Stimulated activated CD4-positive, alpha-beta T cell treated with anti-CD3 and anti-CD28 coated beads, Interleukin-4, amount 100 ng/mL, for 1 hour (primary cell): ENCODE results near the gene RRP8.

Experiments used
- DNase-seq: peaks from one replicate; pipeline ENCODE4 v3.0.0-alpha.2; 2020

RRP8 gene

GRCh38 chr11:6603287-6604080 lies at the start of gene RRP8, which contains the start of gene ILK:
Gene RRP8 (minus strand): TSS chr11:6603616. CDS start chr11:6603502, 114 bp downstream.
Gene ILK (plus strand): TSS chr11:6603774. CDS start chr11:6604272, 498 bp downstream.
- peak; percentile 86 for DNase-seq

- DNase-seq = no peak
Observed at GRCh38 chr11:6653097-6653496, 49.7 kb upstream of the RRP8 start.

GRCh38 chr11:6652182-6652581 lies 48.8 kb upstream of the RRP8 start:
- no peak for DNase-seq

GRCh38 chr11:6650980-6651379 lies 47.6 kb upstream of the RRP8 start:
- DNase-seq = peak; percentile 18

- no peak for DNase-seq
Observed at GRCh38 chr11:6650104-6650503, 46.7 kb upstream of the RRP8 start.

- DNase-seq = no peak
Observed at GRCh38 chr11:6648501-6648900, 45.1 kb upstream of the RRP8 start.

- DNase-seq = no peak
Observed at GRCh38 chr11:6647836-6648235, 44.4 kb upstream of the RRP8 start.

GRCh38 chr11:6646918-6647679 lies 43.7 kb upstream of the RRP8 start:
- peak; percentile 25 for DNase-seq

GRCh38 chr11:6646576-6646917 lies 43.1 kb upstream of the RRP8 start:
- DNase-seq = no peak

GRCh38 chr11:6646071-6646470 lies 42.7 kb upstream of the RRP8 start:
- no peak for DNase-seq

- no peak for DNase-seq
Observed at GRCh38 chr11:6642957-6643356, 39.5 kb upstream of the RRP8 start.

- DNase-seq = no peak
Observed at GRCh38 chr11:6640985-6641701, 37.7 kb upstream of the RRP8 start.

- DNase-seq = no peak
Observed at GRCh38 chr11:6640036-6640984, 36.9 kb upstream of the RRP8 start.

- DNase-seq = no peak
Observed at GRCh38 chr11:6638429-6638828, 35.0 kb upstream of the RRP8 start.

GRCh38 chr11:6637871-6638270 lies 34.5 kb upstream of the RRP8 start:
- DNase-seq = no peak

- no peak for DNase-seq
Observed at GRCh38 chr11:6636480-6636879, 33.1 kb upstream of the RRP8 start.

- DNase-seq = no peak
Observed at GRCh38 chr11:6635082-6635932, 31.9 kb upstream of the RRP8 start.

- no peak for DNase-seq
Observed at GRCh38 chr11:6634534-6634933, 31.1 kb upstream of the RRP8 start.

- no peak for DNase-seq
Observed at GRCh38 chr11:6633422-6634408, 30.3 kb upstream of the RRP8 start.
